Panc1 (cell line): Measurements from ENCODE around the gene SLC35F4. TPM values are rescaled to one million over a fixed set of nuclear protein-coding genes. Genes with fewer than 3 reads are reported as not detected.

Source experiments
- ATAC-seq: fragments of 200-7000 bp; cut with Tn5 transposase; 2 replicates; pipeline ENCODE4 v1.9.1; 2020; ENCODE audit warnings: mild to moderate bottlenecking, moderate library complexity
- BruUV-seq: library from RNA; stranded (reverse); fragments of 400-500 nt; replicated peaks from 2 replicates; lab custom pipeline; 2021; lab: Mats Ljungman, UMichigan
- CTCF ChIA-PET: fragments of 300-600 bp; sonication (Branson Sonifier 250); formaldehyde crosslinking; loops from one replicate; lab custom pipeline; 2022; ENCODE audit warnings: antibody characterized with exemption; lab: Charles Lee
- POLR2A ChIA-PET: fragments of 300-600 bp; sonication (Branson Sonifier 250); formaldehyde crosslinking; loops from one replicate; lab custom pipeline; 2022; ENCODE audit warnings: antibody characterized with exemption; lab: Charles Lee
- DNase-seq: peaks from one replicate; pipeline ENCODE4 v3.0.0-alpha.2; 2010; ENCODE audit warnings: low read depth, low spot score
- H3K27ac ChIP-seq: 2 replicates; pipeline ENCODE4 v1.5.1; 2011; ENCODE audit warnings: mild to moderate bottlenecking, low read length, inconsistent platforms
- H3K27me3 ChIP-seq: fragments of 200-500 bp; sonication (Bioruptor generic); 2 replicates; pipeline ENCODE4 v1.6.0; 2014; ENCODE audit warnings: low read length, inconsistent platforms; ENCODE audit not compliant: control insufficient read depth, insufficient read depth
- H3K36me3 ChIP-seq: fragments of 200-500 bp; sonication (Bioruptor generic); 2 replicates; pipeline ENCODE4 v1.5.1; 2014; ENCODE audit warnings: inconsistent platforms, mild to moderate bottlenecking, low read length, moderate library complexity; ENCODE audit not compliant: control insufficient read depth, insufficient read depth
- H3K4me1 ChIP-seq: 2 replicates; pipeline ENCODE4 v1.5.1; 2011; ENCODE audit warnings: inconsistent platforms, mild to moderate bottlenecking, low read length, moderate library complexity; ENCODE audit not compliant: control insufficient read depth, insufficient read depth
- H3K4me3 ChIP-seq, 2 experiments: 2 replicates each; pipeline ENCODE4 v1.5.1; 2011 to 2012; ENCODE audit warnings: low read depth in 2 of 2, low read length in 2 of 2, mild to moderate bottlenecking in 2 of 2, inconsistent platforms in 1 of 2, moderate library complexity in 1 of 2
- H3K9me3 ChIP-seq: fragments of 200-500 bp; sonication (Bioruptor generic); 2 replicates; pipeline ENCODE4 v1.5.1; 2014; ENCODE audit warnings: low read depth, mild to moderate bottlenecking, inconsistent platforms, low read length, moderate library complexity; ENCODE audit not compliant: control insufficient read depth, insufficient read depth
- CTCF ChIP-seq: fragments of 450-650 bp; IDR thresholded peaks from 2 replicates; pipeline ENCODE4 v1.5.1; 2017; ENCODE audit warnings: mild to moderate bottlenecking
- POLR2AphosphoS5 ChIP-seq: IDR thresholded peaks from 2 replicates; pipeline ENCODE4 v1.6.1; 2012; ENCODE audit warnings: mild to moderate bottlenecking, low read depth, low read length, moderate library complexity
- REST ChIP-seq, 2 experiments: IDR thresholded peaks; 2 replicates each; pipeline ENCODE4 v1.6.1; 2011 to 2012; ENCODE audit warnings: low read depth in 2 of 2, control low read depth in 1 of 2, low read length in 1 of 2, mild to moderate bottlenecking in 1 of 2, moderate library complexity in 1 of 2; ENCODE audit not compliant: insufficient read depth in 1 of 2
- SIN3A ChIP-seq: IDR thresholded peaks from 2 replicates; pipeline ENCODE4 v1.6.1; 2012; ENCODE audit warnings: low read depth, mild to moderate bottlenecking, low read length, moderate library complexity, borderline replicate concordance; ENCODE audit not compliant: insufficient read depth
- TCF7L2 ChIP-seq: IDR thresholded peaks from 2 replicates; pipeline ENCODE4 v1.6.1; 2011; ENCODE audit warnings: mild to moderate bottlenecking, low read depth, low read length, inconsistent platforms
- in situ Hi-C: cut with HindIII; loops from 2 replicates; pipeline ENCODE4 v1.10.0; 2016; ENCODE audit warnings: low sequenced_read_pairs, low pct_unique_long_range_greater_than_20kb
- intact Hi-C: fragments of 100-400 bp; cut with micrococcal nuclease; formaldehyde crosslinking; loops from one replicate; pipeline ENCODE4 v1.10.0; 2022; ENCODE audit not compliant: unreplicated experiment
- total RNA-seq: library from RNA; stranded (reverse); gene quantifications from one replicate; pipeline ENCODE4 v1.2.1, GENCODE V29; 2021; ENCODE audit not compliant: unreplicated experiment

SLC35F4 gene
- total RNA-seq, 1 experiment from 2014 or later: not detected

- no TSS peak for BruUV-seq
- H3K4me3 ChIP-seq: no peak overlapping the region
- intact Hi-C loops: no loop called here
- no peak for TF ChIP-seq SIN3A
- in situ Hi-C loops: no loop called here
- H3K4me1 ChIP-seq: peaks cover 8% of the 10 kb centered on the region
- ChIA-PET CTCF (no interaction called here), POLR2A (no interaction called here)
- peak overlapping the region; percentile 44; the same call in 1 of the 2 replicates for H3K27ac ChIP-seq
- no peaks in the 10 kb centered on the region for H3K36me3 ChIP-seq
- no peaks in the 10 kb centered on the region for H3K9me3 ChIP-seq
- no peak for DNase-seq
- H3K27me3 ChIP-seq: no peaks in the 10 kb centered on the region
- no peak for ATAC-seq
These were observed 18.8 kb downstream of the SLC35F4 start for GRCh38 chr14:57847096-57847495.

- intact Hi-C loops (no loop called here), in situ Hi-C loops (no loop called here)
- ChIA-PET POLR2A (no interaction called here), CTCF (no interaction called here)
- Histone ChIP-seq H3K36me3 (no peaks in the 10 kb centered on the region), H3K4me3 (no peak overlapping the region), H3K9me3 (no peaks in the 10 kb centered on the region), H3K27me3 (no peaks in the 10 kb centered on the region), H3K4me1 (peaks cover 8% of the 10 kb centered on the region), H3K27ac (peak overlapping the region; percentile 59)
- TF ChIP-seq POLR2AphosphoS5: no peak
- no peak for TF ChIP-seq TCF7L2
- no peak for TF ChIP-seq SIN3A
- TF ChIP-seq CTCF: no peak
- TF ChIP-seq REST (IDR thresholded peaks at IDR 0.05; ENCODE audit: insufficient read depth in 1 of 2, low read depth in 2 of 2, low read length in 1 of 2): no peak
- peak; percentile 38; the same call in 1 of the 2 replicates for ATAC-seq
- DNase-seq: no peak
- no TSS peak for BruUV-seq
These were observed 19.3 kb downstream of the SLC35F4 start for GRCh38 chr14:57846596-57846995.

GRCh38 chr14:57845802-57846531 lies 19.9 kb downstream of the SLC35F4 start:
- ATAC-seq (peak; percentile 91), DNase-seq (peak; percentile 61)
- intact Hi-C loops: no loop called here
- Histone ChIP-seq H3K27ac (peak overlapping the region; percentile 65), H3K4me1 (peaks cover 8% of the 10 kb centered on the region), H3K27me3 (no peaks in the 10 kb centered on the region), H3K4me3 (no peak overlapping the region), H3K36me3 (no peaks in the 10 kb centered on the region), H3K9me3 (no peaks in the 10 kb centered on the region)
- in situ Hi-C loops: no loop called here
- BruUV-seq: no TSS peak
- ChIA-PET POLR2A (no interaction called here), CTCF (interaction anchor here (0.5 kb wide), 1 partner anchor 113 kb away, joined by 4 read pairs; no protein-coding TSS in a partner anchor)
- no peak for TF ChIP-seq REST (IDR thresholded peaks at IDR 0.05; ENCODE audit: insufficient read depth in 1 of 2, low read depth in 2 of 2, low read length in 1 of 2)
- no peak for TF ChIP-seq SIN3A
- TF ChIP-seq POLR2AphosphoS5: no peak
- TF ChIP-seq TCF7L2: no peak
- no peak for TF ChIP-seq CTCF
